Measurements from ENCODE around the gene MAGI2.

The MAGI2 gene

GRCh38 chr7:79475455-79475854 is 22.0 kb upstream of the MAGI2 start:
- Histone ChIP-seq H3K18ac (ENCODE audit: low read length) (no peak overlapping the region), H3K4ac (ENCODE audit: low read length) (no peak overlapping the region), H3K4me2 (ENCODE audit: insufficient read depth, low read length, poor library complexity, severe bottlenecking) (no peak overlapping the region), H3K4me1 (ENCODE audit: control insufficient read depth in 2 of 2, insufficient read depth in 1 of 2, low read depth in 1 of 2, low read length in 2 of 2) (peaks cover 0 to 4% of the 10 kb centered on the region in 2 donors), H3K9me3 (replicated peaks in 1 of 2; ENCODE audit: control insufficient read depth in 2 of 2, insufficient read depth in 1 of 2, low read depth in 1 of 2, low read length in 2 of 2) (no peaks in the 10 kb centered on the region), H3K23ac (ENCODE audit: low read depth, low read length, poor library complexity) (no peak overlapping the region), H3K79me1 (ENCODE audit: low read depth, low read length) (no peaks in the 10 kb centered on the region), H2BK15ac (ENCODE audit: low read length) (no peak overlapping the region), H2BK12ac (ENCODE audit: low read length) (no peak overlapping the region), H2AK5ac (ENCODE audit: low read depth, low read length) (no peak overlapping the region), H3K27ac (replicated peaks; ENCODE audit: low read length) (no peak overlapping the region), H4K91ac (ENCODE audit: low read depth, low read length, poor library complexity) (no peak overlapping the region), H2BK5ac (ENCODE audit: low read length) (no peak overlapping the region), H3K4me3 (ENCODE audit: low read length in 2 of 2) (no peak overlapping the region), H3K36me3 (replicated peaks in 1 of 2; ENCODE audit: control insufficient read depth in 2 of 2, insufficient read depth in 2 of 2, low read length in 2 of 2) (no peaks in the 10 kb centered on the region), H3K14ac (ENCODE audit: low read length) (no peak overlapping the region), H2BK120ac (ENCODE audit: low read depth, low read length) (no peak overlapping the region), H3K9ac (ENCODE audit: low read depth, low read length, poor library complexity) (no peak overlapping the region), H3K27me3 (ENCODE audit: control insufficient read depth in 3 of 3, insufficient read depth in 3 of 3, low read depth in 1 of 3, low read length in 3 of 3) (no peaks in the 10 kb centered on the region), H2AFZ (ENCODE audit: low read length) (no peak overlapping the region), H4K8ac (ENCODE audit: low read depth, low read length) (no peak overlapping the region)
- DNase-seq (ENCODE audit: low spot score) = no peak
- WGBS, 2 donors (ENCODE audit: extremely low coverage in 2 of 2, insufficient read length in 2 of 2, insufficient replicate concordance in 1 of 2) = no CpG with 5 or more reads among the region's 1 CpG

- Histone ChIP-seq H3K14ac (ENCODE audit: low read length) (no peak overlapping the region), H3K23ac (ENCODE audit: low read depth, low read length, poor library complexity) (no peak overlapping the region), H2BK15ac (ENCODE audit: low read length) (no peak overlapping the region), H4K8ac (ENCODE audit: low read depth, low read length) (no peak overlapping the region), H4K91ac (ENCODE audit: low read depth, low read length, poor library complexity) (no peak overlapping the region), H3K27ac (replicated peaks; ENCODE audit: low read length) (no peak overlapping the region), H3K79me1 (ENCODE audit: low read depth, low read length) (no peaks in the 10 kb centered on the region), H3K4me1 (ENCODE audit: control insufficient read depth in 2 of 2, insufficient read depth in 1 of 2, low read depth in 1 of 2, low read length in 2 of 2) (peaks cover 0 to 4% of the 10 kb centered on the region in 2 donors), H3K18ac (ENCODE audit: low read length) (no peak overlapping the region), H3K36me3 (replicated peaks in 1 of 2; ENCODE audit: control insufficient read depth in 2 of 2, insufficient read depth in 2 of 2, low read length in 2 of 2) (no peaks in the 10 kb centered on the region), H3K4me2 (ENCODE audit: insufficient read depth, low read length, poor library complexity, severe bottlenecking) (no peak overlapping the region), H2BK12ac (ENCODE audit: low read length) (no peak overlapping the region), H3K4ac (ENCODE audit: low read length) (no peak overlapping the region), H2AFZ (ENCODE audit: low read length) (no peak overlapping the region), H2BK120ac (ENCODE audit: low read depth, low read length) (no peak overlapping the region), H2AK5ac (ENCODE audit: low read depth, low read length) (no peak overlapping the region), H3K9ac (ENCODE audit: low read depth, low read length, poor library complexity) (no peak overlapping the region), H3K4me3 (ENCODE audit: low read length in 2 of 2) (no peak overlapping the region), H2BK5ac (ENCODE audit: low read length) (no peak overlapping the region), H3K9me3 (replicated peaks in 1 of 2; ENCODE audit: control insufficient read depth in 2 of 2, insufficient read depth in 1 of 2, low read depth in 1 of 2, low read length in 2 of 2) (no peaks in the 10 kb centered on the region), H3K27me3 (ENCODE audit: control insufficient read depth in 3 of 3, insufficient read depth in 3 of 3, low read depth in 1 of 3, low read length in 3 of 3) (no peaks in the 10 kb centered on the region)
- WGBS, 2 donors (ENCODE audit: extremely low coverage in 2 of 2, insufficient read length in 2 of 2, insufficient replicate concordance in 1 of 2) = no CpG with 5 or more reads among the region's 1 CpG
- no peak for DNase-seq (ENCODE audit: low spot score)
These were observed 18.2 kb upstream of the MAGI2 start for GRCh38 chr7:79471699-79472098.

GRCh38 chr7:79471283-79471682 is 17.8 kb upstream of the MAGI2 start:
- H3K27me3 ChIP-seq (ENCODE audit: control insufficient read depth in 3 of 3, insufficient read depth in 3 of 3, low read depth in 1 of 3, low read length in 3 of 3) = no peaks in the 10 kb centered on the region
- no peak overlapping the region for H2BK12ac ChIP-seq (ENCODE audit: low read length)
- no peak overlapping the region for H3K9ac ChIP-seq (ENCODE audit: low read depth, low read length, poor library complexity)
- no peak overlapping the region for H2BK15ac ChIP-seq (ENCODE audit: low read length)
- no peak overlapping the region for H3K23ac ChIP-seq (ENCODE audit: low read depth, low read length, poor library complexity)
- H2BK5ac ChIP-seq (ENCODE audit: low read length) = no peak overlapping the region
- H3K27ac ChIP-seq (replicated peaks; ENCODE audit: low read length) = no peak overlapping the region
- H3K9me3 ChIP-seq (replicated peaks in 1 of 2; ENCODE audit: control insufficient read depth in 2 of 2, insufficient read depth in 1 of 2, low read depth in 1 of 2, low read length in 2 of 2) = no peaks in the 10 kb centered on the region
- no peak overlapping the region for H3K4ac ChIP-seq (ENCODE audit: low read length)
- no peak overlapping the region for H2AK5ac ChIP-seq (ENCODE audit: low read depth, low read length)
- H2BK120ac ChIP-seq (ENCODE audit: low read depth, low read length) = no peak overlapping the region
- H3K4me3 ChIP-seq (ENCODE audit: low read length in 2 of 2) = no peak overlapping the region
- no peak overlapping the region for H3K4me2 ChIP-seq (ENCODE audit: insufficient read depth, low read length, poor library complexity, severe bottlenecking)
- H3K79me1 ChIP-seq (ENCODE audit: low read depth, low read length) = no peaks in the 10 kb centered on the region
- no peak overlapping the region for H4K91ac ChIP-seq (ENCODE audit: low read depth, low read length, poor library complexity)
- no peak overlapping the region for H3K14ac ChIP-seq (ENCODE audit: low read length)
- H3K4me1 ChIP-seq (ENCODE audit: control insufficient read depth in 2 of 2, insufficient read depth in 1 of 2, low read depth in 1 of 2, low read length in 2 of 2) = peaks cover 0 to 4% of the 10 kb centered on the region in 2 donors
- no peak overlapping the region for H2AFZ ChIP-seq (ENCODE audit: low read length)
- DNase-seq (ENCODE audit: low spot score) = no peak
- no peaks in the 10 kb centered on the region for H3K36me3 ChIP-seq (replicated peaks in 1 of 2; ENCODE audit: control insufficient read depth in 2 of 2, insufficient read depth in 2 of 2, low read length in 2 of 2)
- H4K8ac ChIP-seq (ENCODE audit: low read depth, low read length) = no peak overlapping the region
- no peak overlapping the region for H3K18ac ChIP-seq (ENCODE audit: low read length)

- Histone ChIP-seq H3K18ac (ENCODE audit: low read length) (no peak overlapping the region), H4K8ac (ENCODE audit: low read depth, low read length) (no peak overlapping the region), H2BK12ac (ENCODE audit: low read length) (no peak overlapping the region), H2AK5ac (ENCODE audit: low read depth, low read length) (no peak overlapping the region), H3K4me2 (ENCODE audit: insufficient read depth, low read length, poor library complexity, severe bottlenecking) (no peak overlapping the region), H3K9me3 (replicated peaks in 1 of 2; ENCODE audit: control insufficient read depth in 2 of 2, insufficient read depth in 1 of 2, low read depth in 1 of 2, low read length in 2 of 2) (no peaks in the 10 kb centered on the region), H3K9ac (ENCODE audit: low read depth, low read length, poor library complexity) (no peak overlapping the region), H3K79me1 (ENCODE audit: low read depth, low read length) (no peaks in the 10 kb centered on the region), H2BK120ac (ENCODE audit: low read depth, low read length) (no peak overlapping the region), H3K36me3 (replicated peaks in 1 of 2; ENCODE audit: control insufficient read depth in 2 of 2, insufficient read depth in 2 of 2, low read length in 2 of 2) (peaks cover 0 to 25% of the 10 kb centered on the region in 2 donors), H3K14ac (ENCODE audit: low read length) (no peak overlapping the region), H2BK15ac (ENCODE audit: low read length) (no peak overlapping the region), H2AFZ (ENCODE audit: low read length) (no peak overlapping the region), H2BK5ac (ENCODE audit: low read length) (no peak overlapping the region), H3K27me3 (ENCODE audit: control insufficient read depth in 3 of 3, insufficient read depth in 3 of 3, low read depth in 1 of 3, low read length in 3 of 3) (no peaks in the 10 kb centered on the region), H3K4me3 (ENCODE audit: low read length in 2 of 2) (no peak overlapping the region), H3K23ac (ENCODE audit: low read depth, low read length, poor library complexity) (no peak overlapping the region), H4K91ac (ENCODE audit: low read depth, low read length, poor library complexity) (no peak overlapping the region), H3K4ac (ENCODE audit: low read length) (no peak overlapping the region), H3K27ac (replicated peaks; ENCODE audit: low read length) (no peak overlapping the region), H3K4me1 (ENCODE audit: control insufficient read depth in 2 of 2, insufficient read depth in 1 of 2, low read depth in 1 of 2, low read length in 2 of 2) (no peaks in the 10 kb centered on the region)
- no CpG with 5 or more reads among the region's 1 CpG for WGBS, 2 donors (ENCODE audit: extremely low coverage in 2 of 2, insufficient read length in 2 of 2, insufficient replicate concordance in 1 of 2)
- DNase-seq (ENCODE audit: low spot score) = no peak
These were observed 12.1 kb upstream of the MAGI2 start for GRCh38 chr7:79465551-79465950.

Data from neuronal stem cell (in vitro differentiated cells).